IMR-90 (cell line): ENCODE data around the gene COL25A1. TPM values are rescaled to one million over a fixed set of nuclear protein-coding genes. Genes with fewer than 3 reads are reported as not detected.
A peak's percentile ranks its signal among the peaks of the same experiment; 100 is the strongest.

Experiments
- ATAC-seq: fragments of 200-7000 bp; cut with Tn5 transposase; 2 replicates; pipeline ENCODE4 v1.9.1; 2020; ENCODE audit warnings: low read depth, mild to moderate bottlenecking, moderate library complexity
- BruUV-seq: library from RNA; stranded (reverse); fragments of 400-500 nt; replicated peaks from 2 replicates; lab custom pipeline; 2021; lab: Mats Ljungman, UMichigan
- CTCF ChIA-PET: fragments of 300-600 bp; formaldehyde crosslinking; extraction: SDS; loops from one replicate; lab custom pipeline; 2021; ENCODE audit warnings: antibody characterized with exemption; lab: Yijun Ruan, JAX
- POLR2A ChIA-PET: fragments of 300-600 bp; sonication (Branson Sonifier 250); formaldehyde crosslinking; loops from one replicate; lab custom pipeline; 2022; ENCODE audit warnings: antibody characterized with exemption; ENCODE audit not compliant: unreplicated experiment; lab: Charles Lee
- DNase-seq: peaks from one replicate; pipeline ENCODE4 v3.0.0; 2013
- H2AFZ ChIP-seq: replicated peaks from 2 replicates; pipeline ENCODE3; 2013; ENCODE audit warnings: low read length, mild to moderate bottlenecking; ENCODE audit not compliant: poor library complexity
- H2AK5ac ChIP-seq: 2 replicates; pipeline ENCODE4 v1.6.1; 2013; ENCODE audit warnings: low read depth, low read length, inconsistent platforms
- H2AK9ac ChIP-seq: replicated peaks from 2 replicates; pipeline ENCODE3; 2013; ENCODE audit warnings: mild to moderate bottlenecking, low read depth, low read length, moderate library complexity; ENCODE audit not compliant: poor library complexity
- H2BK120ac ChIP-seq: 2 replicates; pipeline ENCODE4 v1.6.1; 2013; ENCODE audit warnings: low read depth, low read length, inconsistent platforms
- H2BK15ac ChIP-seq: 3 replicates; pipeline ENCODE4 v1.6.1; 2013; ENCODE audit warnings: low read depth, low read length, inconsistent platforms
- H2BK20ac ChIP-seq: 2 replicates; pipeline ENCODE4 v1.6.1; 2013; ENCODE audit warnings: low read depth, mild to moderate bottlenecking, inconsistent platforms, low read length, moderate library complexity
- H2BK5ac ChIP-seq: 2 replicates; pipeline ENCODE4 v1.6.1; 2013; ENCODE audit warnings: mild to moderate bottlenecking, low read depth, low read length, inconsistent platforms; ENCODE audit not compliant: poor library complexity, severe bottlenecking
- H3K14ac ChIP-seq: replicated peaks from 2 replicates; pipeline ENCODE4 v1.6.1; 2013; ENCODE audit warnings: low read depth, low read length, inconsistent platforms
- H3K18ac ChIP-seq: 2 replicates; pipeline ENCODE4 v1.6.1; 2013; ENCODE audit warnings: low read depth, low read length, control low read depth
- H3K23ac ChIP-seq: 2 replicates; pipeline ENCODE4 v1.6.1; 2013; ENCODE audit warnings: low read depth, low read length, inconsistent platforms
- H3K27ac ChIP-seq: 2 replicates; pipeline ENCODE4 v1.5.1; 2013; ENCODE audit warnings: mild to moderate bottlenecking, control low read depth, low read length; ENCODE audit not compliant: insufficient read depth
- H3K27me3 ChIP-seq: 2 replicates; pipeline ENCODE4 v1.6.1; 2013; ENCODE audit warnings: low read length; ENCODE audit not compliant: control insufficient read depth, insufficient read depth
- H3K36me3 ChIP-seq: 2 replicates; pipeline ENCODE4 v1.6.1; 2013; ENCODE audit warnings: low read length, mixed read lengths; ENCODE audit not compliant: control insufficient read depth, insufficient read depth
- H3K4ac ChIP-seq: 2 replicates; pipeline ENCODE4 v1.6.1; 2013; ENCODE audit warnings: low read depth, low read length, inconsistent platforms
- H3K4me1 ChIP-seq: 2 replicates; pipeline ENCODE4 v1.6.1; 2013; ENCODE audit warnings: low read length, mixed read lengths; ENCODE audit not compliant: control insufficient read depth, insufficient read depth
- H3K4me2 ChIP-seq: 2 replicates; pipeline ENCODE4 v1.6.1; 2013; ENCODE audit warnings: low read depth, mild to moderate bottlenecking, control low read depth, low read length, moderate library complexity
- H3K4me3 ChIP-seq: 2 replicates; pipeline ENCODE4 v1.5.1; 2013; ENCODE audit warnings: low read depth, mild to moderate bottlenecking, control low read depth, low read length, moderate library complexity; ENCODE audit not compliant: insufficient read depth
- H3K56ac ChIP-seq: 2 replicates; pipeline ENCODE4 v1.6.1; 2013; ENCODE audit warnings: low read length, inconsistent platforms; ENCODE audit not compliant: insufficient read depth; ENCODE audit errors: extremely low read depth
- H3K79me1 ChIP-seq, 2 experiments: 2 replicates each; pipeline ENCODE4 v1.6.1; 2013; ENCODE audit warnings: low read length in 2 of 2, inconsistent platforms in 1 of 2, low read depth in 1 of 2
- H3K9ac ChIP-seq: 2 replicates; pipeline ENCODE4 v1.6.1; 2013; ENCODE audit warnings: low read depth, low read length, control low read depth
- H3K9me1 ChIP-seq: 2 replicates; pipeline ENCODE4 v1.6.1; 2013; ENCODE audit warnings: low read length, inconsistent platforms; ENCODE audit not compliant: insufficient read depth
- H3K9me3 ChIP-seq: 2 replicates; pipeline ENCODE4 v1.6.1; 2013; ENCODE audit warnings: low read length; ENCODE audit not compliant: control insufficient read depth, insufficient read depth
- H4K20me1 ChIP-seq: 2 replicates; pipeline ENCODE4 v1.6.1; 2013; ENCODE audit warnings: low read length, inconsistent platforms; ENCODE audit not compliant: insufficient read depth
- H4K5ac ChIP-seq: 2 replicates; pipeline ENCODE4 v1.6.1; 2013; ENCODE audit warnings: mild to moderate bottlenecking, low read depth, low read length, control low read depth
- H4K8ac ChIP-seq, 2 experiments: 2 replicates each; pipeline ENCODE4 v1.6.1; 2013; ENCODE audit warnings: low read depth in 2 of 2, low read length in 2 of 2, control low read depth in 1 of 2, inconsistent platforms in 1 of 2
- H4K91ac ChIP-seq: 2 replicates; pipeline ENCODE4 v1.6.1; 2013; ENCODE audit warnings: low read depth, low read length, inconsistent platforms; ENCODE audit not compliant: insufficient read depth
- BHLHE40 ChIP-seq: fragments of 150-350 bp; IDR thresholded peaks from 2 replicates; pipeline ENCODE4 v1.6.1; 2016; ENCODE audit warnings: mild to moderate bottlenecking, low read depth, low read length
- CEBPB ChIP-seq: IDR thresholded peaks from 2 replicates; pipeline ENCODE4 v1.6.1; 2012; ENCODE audit warnings: low read depth, low read length, improper control_type of control experiment
- CHD1 ChIP-seq: IDR thresholded peaks from 2 replicates; pipeline ENCODE4 v1.6.1; 2012; ENCODE audit warnings: low read depth, low read length, improper control_type of control experiment
- CTCF ChIP-seq: conservative IDR thresholded peaks from 2 replicates; pipeline ENCODE4 v1.5.1; 2012; ENCODE audit warnings: mild to moderate bottlenecking, low read depth, low read length, improper control_type of control experiment
- ELK1 ChIP-seq: fragments of 150-350 bp; IDR thresholded peaks from 2 replicates; pipeline ENCODE4 v1.6.1; 2016; ENCODE audit warnings: low read depth, mild to moderate bottlenecking, low read length, moderate library complexity, borderline replicate concordance
- FOS ChIP-seq: fragments of 150-350 bp; IDR thresholded peaks from 2 replicates; pipeline ENCODE4 v1.6.1; 2016; ENCODE audit warnings: low read depth, low read length
- MAFK ChIP-seq: IDR thresholded peaks from 2 replicates; pipeline ENCODE4 v1.6.1; 2012; ENCODE audit warnings: low read depth, low read length, improper control_type of control experiment
- MAZ ChIP-seq: IDR thresholded peaks from 2 replicates; pipeline ENCODE4 v1.6.1; 2012; ENCODE audit warnings: low read depth, mild to moderate bottlenecking, low read length, improper control_type of control experiment, moderate library complexity, borderline replicate concordance
- MXI1 ChIP-seq: IDR thresholded peaks from 2 replicates; pipeline ENCODE4 v1.6.1; 2012; ENCODE audit warnings: low read depth, mild to moderate bottlenecking, low read length, moderate library complexity, borderline replicate concordance
- NFE2L2 ChIP-seq: fragments of 150-350 bp; IDR thresholded peaks from 2 replicates; pipeline ENCODE4 v1.6.1; 2016; ENCODE audit warnings: low read depth, mild to moderate bottlenecking, low read length
- POLR2A ChIP-seq: IDR thresholded peaks from 2 replicates; pipeline ENCODE4 v1.6.1; 2012; ENCODE audit warnings: mild to moderate bottlenecking, low read depth, low read length
- RAD21 ChIP-seq: IDR thresholded peaks from 2 replicates; pipeline ENCODE4 v1.6.1; 2012; ENCODE audit warnings: low read length, improper control_type of control experiment
- RCOR1 ChIP-seq: IDR thresholded peaks from 2 replicates; pipeline ENCODE4 v1.6.1; 2012; ENCODE audit warnings: mild to moderate bottlenecking, low read length, improper control_type of control experiment; ENCODE audit not compliant: insufficient replicate concordance
- RFX5 ChIP-seq: IDR thresholded peaks from 2 replicates; pipeline ENCODE4 v1.8.0; 2012; ENCODE audit warnings: low read depth, mild to moderate bottlenecking, low read length, moderate library complexity
- SMC3 ChIP-seq: fragments of 150-350 bp; IDR thresholded peaks from 2 replicates; pipeline ENCODE4 v1.6.1; 2016; ENCODE audit warnings: low read depth, mild to moderate bottlenecking, antibody characterized with exemption, low read length, moderate library complexity
- USF2 ChIP-seq: fragments of 150-350 bp; IDR thresholded peaks from 2 replicates; pipeline ENCODE4 v1.6.1; 2017; ENCODE audit warnings: mild to moderate bottlenecking, antibody characterized with exemption, low read length, low read depth
- WGBS, 2 experiments: methylation state at CpG; one replicate each; pipeline versions ENCODE4 v1.1.5 to v1.1.7; 2013; ENCODE audit warnings: missing lambda C conversion rate in 2 of 2; ENCODE audit not compliant: insufficient read length in 1 of 2; ENCODE audit errors: extremely low coverage in 2 of 2; 5-methylcytosine and 5-hydroxymethylcytosine counted together
- dilution Hi-C: fragments of 300-500 bp; cut with HindIII; formaldehyde crosslinking; loops from one replicate; pipeline ENCODE4 v1.14.3; 2018; ENCODE audit warnings: low sequenced_read_pairs; ENCODE audit not compliant: unreplicated experiment
- in situ Hi-C: fragments of 300-500 bp; cut with MboI; formaldehyde crosslinking; loops from 3 replicates; pipeline ENCODE4 v1.14.3; 2019; ENCODE audit warnings: low sequenced_read_pairs, inconsistent platforms, mixed read lengths
- intact Hi-C: fragments of 100-400 bp; cut with micrococcal nuclease; formaldehyde crosslinking; loops from 2 replicates; pipeline ENCODE4 v1.10.0; 2022
- polyA plus RNA-seq, 3 experiments: library from polyadenylated mRNA; depleted of rRNA; stranded (reverse); fragments of >200 nt; gene quantifications; 2 replicates each; pipeline ENCODE4 v1.2.3, GENCODE V29; 2012; ENCODE audit warnings: low replicate concordance in 1 of 3
- total RNA-seq: library from RNA; depleted of rRNA; stranded (reverse); fragments of >200 nt; gene quantifications from 2 replicates; pipeline ENCODE4 v1.2.3, GENCODE V29; 2012

COL25A1 gene
- total and polyA plus RNA-seq, 2 of the 4 experiments (the other 2 are of a cell fraction), result under 0.01 to 0.05 TPM

GRCh38 chr4:108890484-108890881 is 412.0 kb downstream of the COL25A1 start:
- no TSS peak for BruUV-seq
- Histone ChIP-seq H2BK120ac (peak overlapping the region; percentile 84; the same call in 1 of the 2 replicates), H3K27ac (no peak overlapping the region), H4K5ac (no peak overlapping the region), H2BK20ac (no peak overlapping the region), H3K36me3 (no peaks in the 10 kb centered on the region), H4K91ac (peak overlapping the region; percentile 29; the same call in 1 of the 2 replicates), H3K56ac (no peak overlapping the region), H2BK5ac (no peak overlapping the region), H3K14ac (no peak overlapping the region), H3K23ac (no peak overlapping the region), H3K9me3 (no peaks in the 10 kb centered on the region), H3K18ac (no peak overlapping the region), H4K8ac (no peak overlapping the region), H3K9ac (no peak overlapping the region), H4K20me1 (no peaks in the 10 kb centered on the region), H2AFZ (no peak overlapping the region), H3K27me3 (no peaks in the 10 kb centered on the region), H3K4ac (peak overlapping the region; percentile 63; the same call in 1 of the 2 replicates), H3K9me1 (peaks cover 3% of the 10 kb centered on the region), H3K4me1 (peaks cover 6% of the 10 kb centered on the region; the same call in 1 of the 2 replicates), H3K4me2 (no peak overlapping the region), H2AK5ac (peak overlapping the region; percentile 86; the same call in 1 of the 2 replicates), H3K79me1 (no peaks in the 10 kb centered on the region), H3K4me3 (no peak overlapping the region), H2BK15ac (peak overlapping the region; percentile 74; the same call in 1 of the 3 replicates), H2AK9ac (no peak overlapping the region)
- ChIA-PET CTCF (interaction anchor here (1.7 kb wide), 1 partner anchor 22 kb away, joined by 4 read pairs; no protein-coding TSS in a partner anchor), POLR2A (no interaction called here)
- in situ Hi-C loops, result no loop called here
- intact Hi-C loops, result no loop called here
- no peak for ATAC-seq
- dilution Hi-C loops, result no loop called here
- no peak for DNase-seq
- WGBS, 2 experiments, result 47% methylated on average over 2 of the region's 2 CpGs; no CpG with 5 or more reads in 1 of the 2 experiments
- TF ChIP-seq MXI1, result no peak
- no peak for TF ChIP-seq BHLHE40
- TF ChIP-seq USF2, result no peak
- no peak for TF ChIP-seq RCOR1
- no peak for TF ChIP-seq SMC3
- no peak for TF ChIP-seq CHD1
- no peak for TF ChIP-seq RAD21
- no peak for TF ChIP-seq CEBPB
- TF ChIP-seq MAFK, result no peak
- no peak for TF ChIP-seq CTCF
- TF ChIP-seq MAZ, result no peak
- TF ChIP-seq RFX5, result no peak
- TF ChIP-seq FOS, result no peak
- no peak for TF ChIP-seq NFE2L2
- TF ChIP-seq ELK1, result no peak
- TF ChIP-seq POLR2A, result no peak
